ENCODE results near the gene TUBA1C. TPM values are rescaled to one million over a fixed set of nuclear protein-coding genes. Genes with fewer than 3 reads are reported as not detected.
A peak's percentile ranks its signal among the peaks of the same experiment; 100 is the strongest.
"Not testable (repeated sequence)": the region's sequence is repeated elsewhere in the genome, so short reads cannot be mapped to it uniquely, and the experiment has no call there.

TUBA1C gene
- total RNA-seq, 1 donor from 2014 or later = 78.3 TPM

DNA sequence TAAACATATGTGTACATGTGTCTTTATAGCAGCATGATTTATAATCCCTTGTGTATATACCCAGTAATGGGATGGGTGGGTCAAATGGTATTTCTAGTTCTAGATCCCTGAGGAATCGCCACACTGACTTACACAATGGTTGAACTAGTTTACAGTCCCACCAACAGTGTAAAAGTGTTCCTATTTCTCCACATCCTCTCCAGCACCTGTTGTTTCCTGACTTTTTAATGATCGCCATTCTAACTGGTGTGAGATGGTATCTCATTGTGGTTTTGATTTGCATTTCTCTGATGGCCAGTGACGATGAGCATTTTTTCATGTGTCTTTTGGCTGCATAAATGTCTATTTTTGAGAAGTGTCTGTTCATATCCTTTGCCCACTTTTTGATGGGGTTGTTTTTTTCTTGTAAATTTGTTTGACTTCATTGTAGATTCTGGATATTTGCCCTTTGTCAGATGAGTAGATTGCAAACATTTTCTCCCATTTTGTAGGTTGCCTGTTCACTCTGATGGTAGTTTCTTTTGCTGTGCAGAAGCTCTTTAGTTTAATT lies 45.6 kb downstream of the TUBA1C start:
- DNase-seq = not testable (repeated sequence)

GRCh38 chr12:49314811-49315210 lies 49.9 kb downstream of the TUBA1C start:
- no peak for DNase-seq

DNA sequence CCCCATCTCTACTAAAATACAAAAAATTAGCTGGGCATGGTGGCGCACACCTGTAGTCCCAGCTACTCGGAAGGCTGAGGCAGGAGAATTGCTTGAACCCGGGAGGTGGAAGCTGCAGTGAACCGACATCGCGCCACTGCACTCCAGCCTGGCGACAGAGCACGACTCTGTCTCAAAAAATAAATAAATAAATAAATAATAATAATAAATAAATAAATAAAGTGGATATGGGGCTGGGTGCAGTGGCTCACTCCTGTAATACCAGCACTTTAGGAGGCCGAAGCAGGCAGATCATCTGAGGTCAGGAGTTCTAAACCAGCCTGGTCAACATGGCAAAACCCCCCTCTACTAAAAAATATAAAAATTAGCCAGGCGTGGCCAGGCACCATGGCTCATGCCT lies 52.2 kb downstream of the TUBA1C start:
- DNase-seq = not testable (repeated sequence)

- DNase-seq = not testable (repeated sequence)
These were observed 55.7 kb downstream of the TUBA1C start for GRCh38 chr12:49320411-49321103.

- DNase-seq = no peak
These were observed 57.5 kb downstream of the TUBA1C start for GRCh38 chr12:49322367-49322707.

GRCh38 chr12:49322708-49323523 lies 58.0 kb downstream of the TUBA1C start, which contains the start of gene TROAP:
Gene TROAP, plus strand, starts transcription at chr12:49323255. Its CDS starts 354 bp downstream, at chr12:49323609.
- DNase-seq = peak; percentile 100

- DNase-seq = no peak
These were observed 58.7 kb downstream of the TUBA1C start for GRCh38 chr12:49323524-49324097.

Other genes starting within 250 kb of the TUBA1C start
- 31.8 TPM for gene PRKAG1, start 246.3 kb upstream of the TUBA1C start, total RNA-seq
- gene KMT2D, start 204.3 kb upstream of the TUBA1C start, total RNA-seq = 42.5 TPM
- 0.31 TPM for gene RHEBL1, start 195.1 kb upstream of the TUBA1C start, total RNA-seq
- gene DHH, start 170.3 kb upstream of the TUBA1C start, total RNA-seq = 9.0 TPM
- 39.8 TPM for gene LMBR1L, start 154.2 kb upstream of the TUBA1C start, total RNA-seq
- 509 TPM for gene TUBA1B, start 133.7 kb upstream of the TUBA1C start, total RNA-seq
- 491 TPM for gene TUBA1A, start 76.0 kb upstream of the TUBA1C start, total RNA-seq
- 5.2 TPM for gene PRPH, start 30.1 kb downstream of the TUBA1C start, total RNA-seq
- gene TROAP, start 58.2 kb downstream of the TUBA1C start, total RNA-seq = 7.7 TPM
- gene C1QL4, start 72.1 kb downstream of the TUBA1C start, total RNA-seq = not detected
- gene DNAJC22, start 81.8 kb downstream of the TUBA1C start, total RNA-seq = not detected
- gene SPATS2, start 102.4 kb downstream of the TUBA1C start, total RNA-seq = 28.7 TPM